Testis (tissue), 2 donors: ENCODE data around the gene GSN.
A peak's percentile ranks its signal among the peaks of the same experiment; 100 is the strongest.

ENCODE experiments used
- CTCF ChIP-seq, 3 experiments: fragments of 450-650 bp in 2 of 3; fragments of 200-600 bp in 1 of 3; sonication (generic) in 1 of 3; IDR thresholded peaks; one replicate each; pipeline ENCODE4 v1.5.1; 2016 to 2019; ENCODE audit warnings: antibody characterized with exemption in 3 of 3, mild to moderate bottlenecking in 2 of 3, moderate library complexity in 1 of 3
- POLR2A ChIP-seq: fragments of 450-650 bp; IDR thresholded peaks from one replicate; pipeline ENCODE4 v1.6.1; 2017; ENCODE audit warnings: antibody characterized with exemption, mild to moderate bottlenecking, moderate library complexity

DNA sequence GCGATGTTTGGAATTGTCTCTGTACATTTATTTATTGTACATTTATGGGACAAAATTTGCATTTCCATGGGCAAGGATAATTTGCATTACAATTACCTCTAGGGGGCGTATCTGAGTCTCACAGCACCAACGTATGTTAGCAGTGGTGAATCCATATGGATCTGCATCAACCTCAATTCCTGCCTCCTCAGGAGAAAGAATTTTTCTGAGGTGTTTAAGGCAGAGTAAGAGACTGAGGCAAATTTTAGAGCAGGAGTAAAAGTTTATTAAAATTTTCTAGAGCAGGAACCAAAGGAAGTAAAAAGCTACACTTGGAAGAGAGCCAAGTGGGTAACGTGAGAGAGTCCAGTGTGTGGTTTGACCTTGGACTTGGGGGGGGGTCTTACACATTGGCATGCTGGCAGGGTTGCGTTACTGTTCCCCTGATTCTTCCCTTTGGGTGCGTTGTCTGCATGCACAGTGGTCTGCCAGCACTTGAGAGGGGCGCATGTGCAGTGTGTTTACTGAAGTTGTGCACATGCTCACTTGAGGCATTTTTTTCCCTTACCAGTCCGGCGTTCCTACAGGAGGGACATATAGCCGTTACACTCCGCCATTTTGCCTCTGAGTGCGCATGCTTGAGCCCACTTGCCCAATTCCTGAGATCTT is 45.3 kb upstream of the GSN start:
- peak; percentile 36 to 91 (median 75) for TF ChIP-seq CTCF (IDR thresholded peaks at IDR 0.05)
- TF ChIP-seq POLR2A, result no peak
